MM.1S (cell line): Measurements from ENCODE around the gene CFAP46.

Source experiments
- DNase-seq: peaks from one replicate; pipeline ENCODE4 v3.0.0-alpha.2; 2015
- H2AFZ ChIP-seq: fragments of 300-600 bp; sonication (generic); 2 replicates; pipeline ENCODE4 v1.6.0; 2016; ENCODE audit warnings: antibody characterized with exemption, low read length
- H3F3A ChIP-seq: fragments of 300-600 bp; sonication (generic); 2 replicates; pipeline ENCODE4 v1.6.1; 2016; ENCODE audit warnings: mild to moderate bottlenecking, antibody characterized with exemption, low read length, moderate library complexity, mixed read lengths; ENCODE audit not compliant: insufficient read depth
- H3K27ac ChIP-seq: fragments of 300-600 bp; sonication (generic); 2 replicates; pipeline ENCODE4 v1.5.1; 2016; ENCODE audit warnings: mild to moderate bottlenecking, low read length
- H3K27me3 ChIP-seq: fragments of 300-600 bp; sonication (generic); replicated peaks from 2 replicates; pipeline ENCODE4 v1.6.0; 2016; ENCODE audit warnings: low read length; ENCODE audit not compliant: insufficient read depth
- H3K36me3 ChIP-seq: fragments of 300-600 bp; sonication (generic); replicated peaks from 2 replicates; pipeline ENCODE4 v1.6.1; 2016; ENCODE audit warnings: mild to moderate bottlenecking, low read length, mixed read lengths; ENCODE audit not compliant: insufficient read depth
- H3K4me1 ChIP-seq: fragments of 300-600 bp; sonication (generic); 2 replicates; pipeline ENCODE4 v1.6.1; 2016; ENCODE audit warnings: low read length, mixed read lengths
- H3K4me2 ChIP-seq: fragments of 300-600 bp; sonication (generic); 2 replicates; pipeline ENCODE4 v1.6.0; 2016; ENCODE audit warnings: low read depth, low read length
- H3K4me3 ChIP-seq: fragments of 300-600 bp; sonication (generic); 2 replicates; pipeline ENCODE4 v1.5.1; 2016; ENCODE audit warnings: low read length, mixed read lengths
- H3K79me2 ChIP-seq: fragments of 300-600 bp; sonication (generic); 2 replicates; pipeline ENCODE4 v1.6.1; 2016; ENCODE audit warnings: mixed run types, low read length, mixed read lengths
- H3K9ac ChIP-seq: fragments of 300-600 bp; sonication (generic); 2 replicates; pipeline ENCODE4 v1.6.1; 2016; ENCODE audit warnings: low read length, mixed read lengths
- H3K9me2 ChIP-seq: fragments of 300-600 bp; sonication (generic); replicated peaks from 2 replicates; pipeline ENCODE4 v1.6.1; 2016; ENCODE audit warnings: mild to moderate bottlenecking, low read length, mixed read lengths; ENCODE audit not compliant: insufficient read depth
- H3K9me3 ChIP-seq: fragments of 300-600 bp; sonication (generic); replicated peaks from 2 replicates; pipeline ENCODE4 v1.6.1; 2016; ENCODE audit warnings: mild to moderate bottlenecking, low read length, mixed read lengths; ENCODE audit not compliant: insufficient read depth
- H4K20me1 ChIP-seq: fragments of 300-600 bp; sonication (generic); 2 replicates; pipeline ENCODE4 v1.6.1; 2016; ENCODE audit warnings: mild to moderate bottlenecking, low read length, moderate library complexity, mixed read lengths; ENCODE audit not compliant: insufficient read depth
- CTCF ChIP-seq: fragments of 300-600 bp; sonication (generic); IDR thresholded peaks from 2 replicates; pipeline ENCODE4 v1.5.1; 2016; ENCODE audit warnings: antibody characterized with exemption, low read length, mixed read lengths
- EZH2 ChIP-seq: fragments of 300-600 bp; sonication (generic); optimal IDR thresholded peaks from 2 replicates; pipeline ENCODE3; 2017; ENCODE audit warnings: low read depth, mild to moderate bottlenecking, antibody characterized with exemption, low read length, mixed read lengths
- EZH2phosphoT487 ChIP-seq: fragments of 300-600 bp; sonication (generic); IDR thresholded peaks from 2 replicates; pipeline ENCODE4 v1.6.1; 2018; ENCODE audit warnings: antibody characterized with exemption, low read length

Gene CFAP46

GRCh38 chr10:132921818-132922807 is 20.3 kb downstream of the CFAP46 start:
- no peaks in the 10 kb centered on the region for H4K20me1 ChIP-seq
- no peaks in the 10 kb centered on the region for H3K4me1 ChIP-seq
- no peak overlapping the region for H3K9ac ChIP-seq
- no peak for DNase-seq
- H3K9me3 ChIP-seq = no peaks in the 10 kb centered on the region
- H3K27ac ChIP-seq = no peak overlapping the region
- no peaks in the 10 kb centered on the region for H3F3A ChIP-seq
- H3K4me2 ChIP-seq = no peak overlapping the region
- no peaks in the 10 kb centered on the region for H3K9me2 ChIP-seq
- peaks cover 44% of the 10 kb centered on the region for H3K27me3 ChIP-seq
- no peaks in the 10 kb centered on the region for H3K36me3 ChIP-seq
- H3K79me2 ChIP-seq = no peaks in the 10 kb centered on the region
- H3K4me3 ChIP-seq = no peak overlapping the region
- no peak for TF ChIP-seq EZH2
- TF ChIP-seq EZH2phosphoT487 = no peak
- TF ChIP-seq CTCF = no peak
- H2AFZ ChIP-seq = no peak overlapping the region

- TF ChIP-seq EZH2phosphoT487 (no peak), CTCF (no peak)
- Histone ChIP-seq H3K9me2 (no peaks in the 10 kb centered on the region), H3K4me3 (no peak overlapping the region), H3K9me3 (no peaks in the 10 kb centered on the region), H2AFZ (no peak overlapping the region), H3K27me3 (peaks cover 36% of the 10 kb centered on the region), H3K4me2 (no peak overlapping the region), H4K20me1 (no peaks in the 10 kb centered on the region), H3K27ac (no peak overlapping the region), H3K36me3 (no peaks in the 10 kb centered on the region), H3K4me1 (no peaks in the 10 kb centered on the region), H3F3A (no peaks in the 10 kb centered on the region), H3K79me2 (no peaks in the 10 kb centered on the region), H3K9ac (no peak overlapping the region)
- DNase-seq = no peak
Observed at GRCh38 chr10:132921086-132921485, 21.3 kb downstream of the CFAP46 start.

GRCh38 chr10:132920101-132920925 is 22.1 kb downstream of the CFAP46 start:
- Histone ChIP-seq H4K20me1 (no peaks in the 10 kb centered on the region), H3K4me2 (no peak overlapping the region), H3K9me3 (no peaks in the 10 kb centered on the region), H3K27ac (no peak overlapping the region), H3K36me3 (no peaks in the 10 kb centered on the region), H3K79me2 (no peaks in the 10 kb centered on the region), H3K9ac (no peak overlapping the region), H3K4me1 (no peaks in the 10 kb centered on the region), H2AFZ (no peak overlapping the region), H3K4me3 (no peak overlapping the region), H3K27me3 (peaks cover 32% of the 10 kb centered on the region), H3F3A (no peaks in the 10 kb centered on the region), H3K9me2 (no peaks in the 10 kb centered on the region)
- no peak for DNase-seq
- no peak for TF ChIP-seq EZH2
- TF ChIP-seq EZH2phosphoT487 = no peak
- TF ChIP-seq CTCF = no peak
